K562 (cell line): ENCODE measurements around the gene RILP. TPM values are rescaled to one million over a fixed set of nuclear protein-coding genes. Genes with fewer than 3 reads are reported as not detected.

ENCODE experiments used
- ATAC-seq: fragments of 200-7000 bp; cut with Tn5 transposase; 3 replicates; pipeline ENCODE4 v1.9.1; 2020; ENCODE audit warnings: moderate library complexity
- BruUV-seq: library from RNA; stranded (reverse); fragments of 400-500 nt; replicated peaks from 2 replicates; lab custom pipeline; 2021; lab: Mats Ljungman, UMichigan
- CTCF ChIA-PET: fragments of 300-600 bp; formaldehyde crosslinking; extraction: SDS; loops from one replicate; lab custom pipeline; 2021; ENCODE audit warnings: low intra/inter-chr PET ratio; lab: Yijun Ruan, JAX
- POLR2A ChIA-PET: fragments of 300-600, 350-650 bp; sonication (Branson Sonifier 250); formaldehyde crosslinking; extraction: SDS; loops from one replicate; lab custom pipeline; 2021; ENCODE audit warnings: antibody characterized with exemption, inconsistent platforms; lab: Yijun Ruan, JAX
- DNase-seq, 4 experiments: peaks; one replicate each; pipeline versions ENCODE4 v3.0.0 to v3.0.0-alpha.2; 2011 to 2018; ENCODE audit warnings: low spot score in 3 of 4, mixed read lengths in 3 of 4; ENCODE audit errors: extremely low read depth in 1 of 4
- FAIRE-seq: peaks from 2 replicates; lab custom pipeline; 2011; peaks lifted over from hg19 to GRCh38; lab: Jason Lieb, UNC
- H2AFZ ChIP-seq: 2 replicates; pipeline ENCODE4 v1.6.0; 2011; ENCODE audit warnings: low read depth, low read length, control low read depth, inconsistent platforms
- H3K27ac ChIP-seq: fragments of 200-600 bp; 3 replicates; pipeline ENCODE4 v1.8.0; 2011; ENCODE audit warnings: low read depth, mild to moderate bottlenecking, control low read depth, inconsistent platforms, low read length, moderate library complexity, mixed read lengths; ENCODE audit errors: extremely low read depth
- H3K27me3 ChIP-seq, 2 experiments: fragments of 300-600 bp in 1 of 2; 2 replicates in 1 of 2; 3 replicates in 1 of 2; pipeline versions ENCODE4 v1.6.0 to v1.8.0; 2011; ENCODE audit warnings: inconsistent platforms in 2 of 2, low read length in 2 of 2, mild to moderate bottlenecking in 1 of 2, mixed read lengths in 1 of 2, moderate library complexity in 1 of 2; ENCODE audit not compliant: control insufficient read depth in 2 of 2, insufficient read depth in 2 of 2
- H3K36me3 ChIP-seq: fragments of 300-600 bp; 3 replicates; pipeline ENCODE4 v1.8.0; 2011; ENCODE audit warnings: mild to moderate bottlenecking, low read length, inconsistent platforms; ENCODE audit not compliant: control insufficient read depth, insufficient read depth
- H3K4me1 ChIP-seq, 2 experiments: fragments of 200-600 bp in 1 of 2; replicated peaks in 1 of 2; 2 replicates in 1 of 2; 3 replicates in 1 of 2; pipeline versions ENCODE4 v1.5.1 to v1.8.0; 2011; ENCODE audit warnings: inconsistent platforms in 2 of 2, low read length in 2 of 2, mild to moderate bottlenecking in 1 of 2, mixed read lengths in 1 of 2, moderate library complexity in 1 of 2; ENCODE audit not compliant: control insufficient read depth in 2 of 2, insufficient read depth in 2 of 2
- H3K4me2 ChIP-seq: 2 replicates; pipeline ENCODE4 v1.6.1; 2011; ENCODE audit warnings: low read length, control low read depth, inconsistent platforms, mixed read lengths; ENCODE audit not compliant: insufficient read depth
- H3K4me3 ChIP-seq: fragments of 200-600 bp; sonication (generic), shearing (Covaris generic); 2 replicates; pipeline ENCODE4 v1.5.1; 2016; ENCODE audit warnings: control low read depth, inconsistent platforms
- H3K79me2 ChIP-seq: fragments of 200-600 bp; 3 replicates; pipeline ENCODE4 v1.8.0; 2011; ENCODE audit warnings: low read length, inconsistent platforms; ENCODE audit not compliant: control insufficient read depth, insufficient read depth
- H3K9ac ChIP-seq, 2 experiments: 2 replicates each; pipeline versions ENCODE4 v1.6.0 to v1.6.1; 2011; ENCODE audit warnings: low read depth in 2 of 2, low read length in 2 of 2, control low read depth in 1 of 2, inconsistent platforms in 1 of 2, mild to moderate bottlenecking in 1 of 2, mixed read lengths in 1 of 2; ENCODE audit not compliant: insufficient read depth in 1 of 2
- H3K9me1 ChIP-seq: one replicate; pipeline ENCODE4 v1.6.0; 2011; ENCODE audit warnings: inconsistent platforms, mild to moderate bottlenecking, low read length, moderate library complexity; ENCODE audit not compliant: control insufficient read depth, insufficient read depth
- H3K9me3 ChIP-seq: replicated peaks from 2 replicates; pipeline ENCODE4 v1.5.1; 2011; ENCODE audit warnings: low read depth, low read length, inconsistent platforms; ENCODE audit not compliant: control insufficient read depth, insufficient read depth
- H4K20me1 ChIP-seq: replicated peaks from 2 replicates; pipeline ENCODE4 v1.6.1; 2011; ENCODE audit warnings: low read length, inconsistent platforms, mixed read lengths; ENCODE audit not compliant: control insufficient read depth, insufficient read depth
- POLR2G ChIP-seq: fragments of 200-400 bp; formaldehyde crosslinking; IDR thresholded peaks from 2 replicates; pipeline ENCODE4 v1.6.1; 2017; ENCODE audit warnings: low read depth, mild to moderate bottlenecking, antibody characterized with exemption, low read length, moderate library complexity
- POU5F1 ChIP-seq: fragments of 150-350 bp; IDR thresholded peaks from 2 replicates; pipeline ENCODE4 v1.6.1; 2014; ENCODE audit warnings: borderline replicate concordance, low read length, low read depth, mild to moderate bottlenecking; ENCODE audit not compliant: partially characterized antibody
- STAT5A ChIP-seq: IDR thresholded peaks from 2 replicates; pipeline ENCODE4 v1.6.1; 2012; ENCODE audit warnings: low read length, inconsistent platforms, borderline replicate concordance
- WGBS: fragments of 100-300 bp; shearing (Covaris generic); methylation state at CpG from one replicate; pipeline ENCODE4 v1.1.6; 2016; ENCODE audit warnings: low coverage, mixed read lengths; ENCODE audit not compliant: insufficient coverage; ENCODE audit errors: missing lambda C conversion rate; 5-methylcytosine and 5-hydroxymethylcytosine counted together
- in situ Hi-C: fragments of 300-500 bp; cut with MboI; formaldehyde crosslinking; loops from 4 replicates; pipeline ENCODE4 v1.15.0; 2018; ENCODE audit warnings: inconsistent platforms, mixed read lengths
- intact Hi-C: fragments of 100-400 bp; cut with micrococcal nuclease; formaldehyde crosslinking; loops from 2 replicates; pipeline ENCODE4 v1.14.2; 2022
- polyA plus RNA-seq, 8 experiments: library from polyadenylated mRNA; depleted of rRNA in 4 of 8; stranded (reverse) in 5 of 8; unstranded in 3 of 8; fragments of >200 nt; fragmentation: Nextera tagmentation in 2 of 8; fragmentation: Illumina TruSeq in 1 of 8; extraction: Ambion mirVana in 2 of 8; extraction: Trizol in 1 of 8; gene quantifications; 2 replicates each; pipeline versions ENCODE4 v1.2.1 to v1.2.3, GENCODE V29; 2011 to 2014; ENCODE audit warnings: inconsistent platforms in 1 of 8, missing spikeins in 1 of 8
- total RNA-seq, 7 experiments: library from RNA; depleted of rRNA in 6 of 7; stranded (reverse); fragments of >200 nt in 6 of 7; fragmentation: Illumina TruSeq in 2 of 7; extraction: Trizol in 2 of 7; gene quantifications; 2 replicates each; pipeline versions ENCODE4 v1.2.1 to v1.2.3, GENCODE V29; 2011 to 2021; ENCODE audit warnings: low replicate concordance in 1 of 7
- TF ChIP-seq, protein P1 (sequence below), 3 experiments: IDR thresholded peaks in 2 of 3; conservative IDR thresholded peaks in 1 of 3; 2 replicates each; pipeline ENCODE4 v1.5.1; 2011 to 2012; ENCODE audit warnings: low read length in 3 of 3, mild to moderate bottlenecking in 3 of 3, control low read depth in 2 of 3, improper control_type of control experiment in 1 of 3, inconsistent platforms in 1 of 3, low read depth in 1 of 3, mixed read lengths in 1 of 3, moderate library complexity in 1 of 3; ENCODE audit not compliant: insufficient read depth in 2 of 3
- TF ChIP-seq, protein P2 (sequence below), 2 experiments: fragments of 450-650 bp; conservative IDR thresholded peaks; 2 replicates each; pipeline ENCODE4 v1.6.1; 2017; ENCODE audit warnings: mild to moderate bottlenecking in 2 of 2, moderate library complexity in 2 of 2

Gene RILP
- total and polyA plus RNA-seq, 9 of the 15 experiments (the other 6 are each of a cell fraction or from before 2014, with no cell fraction given): 0.75 to 54.9 (median 27.8) TPM

DNA sequence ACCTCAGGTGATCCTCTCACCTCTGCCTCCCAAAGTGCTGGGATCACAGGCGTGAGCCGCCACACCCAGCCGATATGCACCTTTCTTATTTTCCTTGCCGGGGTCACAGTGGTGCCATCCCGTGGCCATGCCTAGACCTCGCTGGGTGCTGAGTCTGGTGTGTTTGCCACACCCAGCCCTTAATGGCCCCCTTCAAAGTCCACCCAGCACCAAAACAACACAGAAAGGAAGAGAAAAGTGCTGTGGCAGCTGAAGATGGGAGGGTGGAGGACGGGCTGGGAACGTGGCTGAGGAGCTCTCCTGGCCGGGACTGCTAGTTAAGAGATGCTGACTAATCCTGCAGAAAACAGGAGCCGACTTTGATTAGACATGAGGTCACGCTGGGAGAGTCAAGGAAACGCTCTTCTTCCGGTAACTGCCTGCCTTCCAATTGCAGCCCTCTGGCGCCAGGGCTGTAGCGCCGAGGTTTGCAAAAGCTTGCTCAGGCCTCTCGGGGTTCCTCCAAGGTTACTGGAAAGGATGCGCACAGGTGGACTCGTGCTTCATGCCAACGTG is 32.0 kb downstream of the RILP start (continued):
- TF ChIP-seq, protein P1, sequence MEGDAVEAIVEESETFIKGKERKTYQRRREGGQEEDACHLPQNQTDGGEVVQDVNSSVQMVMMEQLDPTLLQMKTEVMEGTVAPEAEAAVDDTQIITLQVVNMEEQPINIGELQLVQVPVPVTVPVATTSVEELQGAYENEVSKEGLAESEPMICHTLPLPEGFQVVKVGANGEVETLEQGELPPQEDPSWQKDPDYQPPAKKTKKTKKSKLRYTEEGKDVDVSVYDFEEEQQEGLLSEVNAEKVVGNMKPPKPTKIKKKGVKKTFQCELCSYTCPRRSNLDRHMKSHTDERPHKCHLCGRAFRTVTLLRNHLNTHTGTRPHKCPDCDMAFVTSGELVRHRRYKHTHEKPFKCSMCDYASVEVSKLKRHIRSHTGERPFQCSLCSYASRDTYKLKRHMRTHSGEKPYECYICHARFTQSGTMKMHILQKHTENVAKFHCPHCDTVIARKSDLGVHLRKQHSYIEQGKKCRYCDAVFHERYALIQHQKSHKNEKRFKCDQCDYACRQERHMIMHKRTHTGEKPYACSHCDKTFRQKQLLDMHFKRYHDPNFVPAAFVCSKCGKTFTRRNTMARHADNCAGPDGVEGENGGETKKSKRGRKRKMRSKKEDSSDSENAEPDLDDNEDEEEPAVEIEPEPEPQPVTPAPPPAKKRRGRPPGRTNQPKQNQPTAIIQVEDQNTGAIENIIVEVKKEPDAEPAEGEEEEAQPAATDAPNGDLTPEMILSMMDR (IDR thresholded peaks at IDR 0.05 in 2 of 3, conservative IDR thresholded peaks at IDR 0.05 in 1 of 3; ENCODE audit: insufficient read depth in 2 of 3, low read depth in 1 of 3, low read length in 3 of 3): peak in 1 of 3 experiments; percentile 3; a peak in 3 of 6 replicates
- TF ChIP-seq POLR2G: peak; percentile 40
- TF ChIP-seq, protein P2, sequence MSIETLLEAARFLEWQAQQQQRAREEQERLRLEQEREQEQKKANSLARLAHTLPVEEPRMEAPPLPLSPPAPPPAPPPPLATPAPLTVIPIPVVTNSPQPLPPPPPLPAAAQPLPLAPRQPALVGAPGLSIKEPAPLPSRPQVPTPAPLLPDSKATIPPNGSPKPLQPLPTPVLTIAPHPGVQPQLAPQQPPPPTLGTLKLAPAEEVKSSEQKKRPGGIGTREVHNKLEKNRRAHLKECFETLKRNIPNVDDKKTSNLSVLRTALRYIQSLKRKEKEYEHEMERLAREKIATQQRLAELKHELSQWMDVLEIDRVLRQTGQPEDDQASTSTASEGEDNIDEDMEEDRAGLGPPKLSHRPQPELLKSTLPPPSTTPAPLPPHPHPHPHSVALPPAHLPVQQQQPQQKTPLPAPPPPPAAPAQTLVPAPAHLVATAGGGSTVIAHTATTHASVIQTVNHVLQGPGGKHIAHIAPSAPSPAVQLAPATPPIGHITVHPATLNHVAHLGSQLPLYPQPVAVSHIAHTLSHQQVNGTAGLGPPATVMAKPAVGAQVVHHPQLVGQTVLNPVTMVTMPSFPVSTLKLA (conservative IDR thresholded peaks at IDR 0.05): peak in 1 of 2 experiments; percentile 73; a peak in 3 of 4 replicates

DNA sequence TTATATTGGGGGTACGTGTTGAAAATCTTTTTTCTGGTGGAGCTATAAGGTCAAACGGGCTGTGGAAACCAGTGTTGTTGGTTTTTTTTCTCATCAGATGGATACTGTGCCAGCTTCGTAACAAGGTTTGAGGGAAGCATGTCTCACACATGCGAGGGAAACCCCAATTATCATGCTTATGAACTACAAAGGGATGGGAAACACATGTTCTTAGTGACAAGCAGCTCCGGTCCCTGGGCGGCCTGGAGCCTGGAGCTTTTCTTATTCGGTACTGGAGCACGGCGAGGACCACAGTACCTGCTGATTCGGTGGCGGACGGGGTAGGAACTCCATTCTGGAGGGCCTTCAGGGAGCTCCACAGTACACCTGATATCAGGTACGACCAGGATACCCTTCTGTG is 33.6 kb downstream of the RILP start:
- Histone ChIP-seq H3K9ac (no peak overlapping the region), H3K4me1 (peaks cover 8 to 32% of the 10 kb centered on the region in 2 experiments; a peak in 4 of 5 replicates), H3K27ac (no peak overlapping the region), H3K9me1 (no peaks in the 10 kb centered on the region), H3K79me2 (no peaks in the 10 kb centered on the region), H2AFZ (no peak overlapping the region), H3K4me3 (no peak overlapping the region), H3K4me2 (no peak overlapping the region), H4K20me1 (no peaks in the 10 kb centered on the region), H3K27me3 (no peaks in the 10 kb centered on the region), H3K36me3 (no peaks in the 10 kb centered on the region), H3K9me3 (no peaks in the 10 kb centered on the region)
- CTCF ChIA-PET: no interaction called here
- no TSS peak for BruUV-seq
- no peak for TF ChIP-seq POU5F1
- no peak for TF ChIP-seq STAT5A
- DNase-seq: no peak
- no peak for ATAC-seq
- no peak for FAIRE-seq
- POLR2A ChIA-PET: interaction anchor here (4.8 kb wide), 1 partner anchor 10 kb away, joined by 25 read pairs; no protein-coding TSS in a partner anchor
- 73% methylated on average over 6 of the region's 13 CpGs for WGBS
- intact Hi-C loops (no loop called here), in situ Hi-C loops (loop anchor here (5.0 kb wide), 1 partner anchor 39 kb away; no protein-coding TSS in a partner anchor)
